B cell (primary cell): ENCODE results near the gene PLA2G4C. TPM values are rescaled to one million over a fixed set of nuclear protein-coding genes. Genes with fewer than 3 reads are reported as not detected.

Experiments
- ATAC-seq: fragments of 200-7000 bp; cut with Tn5 transposase; one replicate; pipeline ENCODE4 v1.10.0; 2021; ENCODE audit warnings: low read depth, mild to moderate bottlenecking, moderate number of reproducible peaks, moderate library complexity
- CTCF ChIA-PET: fragments of 350-600 bp; sonication (Branson Sonifier 250); formaldehyde crosslinking; loops from one replicate; lab custom pipeline; 2021; ENCODE audit warnings: antibody characterized with exemption, inconsistent platforms; lab: Charles Lee
- POLR2A ChIA-PET: fragments of 350-600 bp; sonication (Branson Sonifier 250); formaldehyde crosslinking; loops from one replicate; lab custom pipeline; 2021; ENCODE audit warnings: antibody characterized with exemption; lab: Charles Lee
- DNase-seq: peaks from one replicate; pipeline ENCODE4 v3.0.0; 2013
- H2AFZ ChIP-seq: 2 replicates; pipeline ENCODE4 v1.6.1; 2012; ENCODE audit warnings: mild to moderate bottlenecking, low read depth, low read length; ENCODE audit not compliant: insufficient read depth, poor library complexity, severe bottlenecking
- H3K27ac ChIP-seq, 2 donors: 1 replicate in 1 of 2; 2 replicates in 1 of 2; pipeline ENCODE4 v1.5.1; 2012 to 2013; ENCODE audit warnings: low read length in 2 of 2, mild to moderate bottlenecking in 2 of 2, moderate library complexity in 1 of 2
- H3K27me3 ChIP-seq, 4 experiments: fragments of 200-600 bp in 1 of 4; sonication (generic) in 1 of 4; replicated peaks in 1 of 4; 1 replicate in 2 of 4; 2 replicates in 2 of 4; pipeline versions ENCODE4 v1.6.1 to v1.7.0; 2013 to 2016; ENCODE audit warnings: low read length in 3 of 4, mild to moderate bottlenecking in 2 of 4, mixed read lengths in 1 of 4, moderate library complexity in 1 of 4; ENCODE audit not compliant: insufficient read depth in 4 of 4, control insufficient read depth in 3 of 4; ENCODE audit errors: control extremely low read depth in 1 of 4
- H3K36me3 ChIP-seq, 2 experiments: replicated peaks in 1 of 2; 1 replicate in 1 of 2; 2 replicates in 1 of 2; pipeline versions ENCODE4 v1.6.1 to v1.7.1; 2013; ENCODE audit warnings: low read length in 1 of 2; ENCODE audit not compliant: insufficient read depth in 2 of 2, control insufficient read depth in 1 of 2; ENCODE audit errors: control extremely low read depth in 1 of 2, extremely low read depth in 1 of 2
- H3K4me1 ChIP-seq, 2 donors: fragments of 200-600 bp in 1 of 2; sonication (generic) in 1 of 2; 1 replicate in 1 of 2; 2 replicates in 1 of 2; pipeline versions ENCODE4 v1.5.1 to v1.6.1; 2013 to 2017; ENCODE audit warnings: low read length in 2 of 2; ENCODE audit not compliant: control insufficient read depth in 2 of 2, insufficient read depth in 2 of 2
- H3K4me2 ChIP-seq: replicated peaks from 2 replicates; pipeline ENCODE3; 2012; ENCODE audit warnings: mild to moderate bottlenecking, low read depth, low read length; ENCODE audit not compliant: poor library complexity, severe bottlenecking
- H3K4me3 ChIP-seq, 5 experiments: fragments of 200-600 bp in 1 of 5; sonication (generic) in 1 of 5; 1 replicate in 3 of 5; 2 replicates in 2 of 5; pipeline versions ENCODE4 v1.5.1 to v1.7.0; 2011 to 2016; ENCODE audit warnings: low read length in 4 of 5, mild to moderate bottlenecking in 4 of 5, low read depth in 2 of 5, control low read depth in 1 of 5, moderate library complexity in 1 of 5; ENCODE audit not compliant: insufficient read depth in 1 of 5; ENCODE audit errors: control extremely low read depth in 1 of 5, extremely low read depth in 1 of 5
- H3K79me2 ChIP-seq: fragments of 200-600 bp; sonication (generic); one replicate; pipeline ENCODE4 v1.6.0; 2016; ENCODE audit warnings: low read length; ENCODE audit not compliant: control insufficient read depth, insufficient read depth
- H3K9ac ChIP-seq: fragments of 200-600 bp; sonication (generic); 2 replicates; pipeline ENCODE4 v1.6.1; 2017; ENCODE audit warnings: mild to moderate bottlenecking, low read length, moderate library complexity
- H3K9me3 ChIP-seq, 3 donors: one replicate each; pipeline versions ENCODE4 v1.6.1 to v1.7.1; 2013; ENCODE audit warnings: low read length in 2 of 3; ENCODE audit not compliant: control insufficient read depth in 2 of 3, insufficient read depth in 1 of 3; ENCODE audit errors: control extremely low read depth in 1 of 3
- H4K20me1 ChIP-seq: 2 replicates; pipeline ENCODE4 v1.6.0; 2012; ENCODE audit warnings: mild to moderate bottlenecking, low read length; ENCODE audit not compliant: insufficient read depth, control insufficient read depth, poor library complexity, severe bottlenecking
- H3K27ac Mint-ChIP-seq: one replicate; pipeline ENCODE4 v1.8.0; 2021; ENCODE audit warnings: mixed read lengths
- H3K27me3 Mint-ChIP-seq: one replicate; pipeline ENCODE4 v1.8.0; 2021; ENCODE audit warnings: mixed read lengths
- H3K4me1 Mint-ChIP-seq: one replicate; pipeline ENCODE4 v1.8.0; 2021; ENCODE audit warnings: mixed read lengths
- H3K4me3 Mint-ChIP-seq: one replicate; pipeline ENCODE4 v1.8.0; 2021; ENCODE audit warnings: mixed read lengths
- H3K9me3 Mint-ChIP-seq: one replicate; pipeline ENCODE4 v1.8.0; 2022; ENCODE audit warnings: mixed read lengths; ENCODE audit not compliant: insufficient read depth
- EZH2 ChIP-seq: IDR thresholded peaks from 2 replicates; pipeline ENCODE4 v1.6.1; 2012; ENCODE audit warnings: borderline replicate concordance, low read depth, mild to moderate bottlenecking, moderate library complexity, low read length; ENCODE audit not compliant: insufficient read depth, poor library complexity, severe bottlenecking
- WGBS: methylation state at CpG from one replicate; pipeline ENCODE4 v1.1.5; 2013; ENCODE audit warnings: missing lambda C conversion rate; ENCODE audit not compliant: insufficient coverage; 5-methylcytosine and 5-hydroxymethylcytosine counted together
- intact Hi-C: fragments of 100-400 bp; cut with micrococcal nuclease; formaldehyde crosslinking; loops from one replicate; pipeline ENCODE4 v1.10.0; 2022
- polyA minus RNA-seq: library from RNA; depleted of rRNA, polyadenylated mRNA; stranded (reverse); fragments of >200 nt; gene quantifications from 2 replicates; pipeline ENCODE4 v1.2.3, GENCODE V29; 2012
- polyA plus RNA-seq: library from polyadenylated mRNA; depleted of rRNA; stranded (reverse); fragments of >200 nt; gene quantifications from 2 replicates; pipeline ENCODE4 v1.2.3, GENCODE V29; 2012
- total RNA-seq, 2 donors: library from RNA; stranded (reverse); fragments of 120-200 nt in 1 of 2; gene quantifications; 1 replicate in 1 of 2; 2 replicates in 1 of 2; pipeline versions ENCODE4 v1.2.3 to v1.2.4, GENCODE V29; 2013 to 2022
- TF ChIP-seq, protein P1 (sequence below): fragments of 200-600 bp; IDR thresholded peaks from one replicate; pipeline ENCODE4 v1.8.0; 2022; ENCODE audit warnings: antibody characterized with exemption, mild to moderate bottlenecking

PLA2G4C gene, protein sequence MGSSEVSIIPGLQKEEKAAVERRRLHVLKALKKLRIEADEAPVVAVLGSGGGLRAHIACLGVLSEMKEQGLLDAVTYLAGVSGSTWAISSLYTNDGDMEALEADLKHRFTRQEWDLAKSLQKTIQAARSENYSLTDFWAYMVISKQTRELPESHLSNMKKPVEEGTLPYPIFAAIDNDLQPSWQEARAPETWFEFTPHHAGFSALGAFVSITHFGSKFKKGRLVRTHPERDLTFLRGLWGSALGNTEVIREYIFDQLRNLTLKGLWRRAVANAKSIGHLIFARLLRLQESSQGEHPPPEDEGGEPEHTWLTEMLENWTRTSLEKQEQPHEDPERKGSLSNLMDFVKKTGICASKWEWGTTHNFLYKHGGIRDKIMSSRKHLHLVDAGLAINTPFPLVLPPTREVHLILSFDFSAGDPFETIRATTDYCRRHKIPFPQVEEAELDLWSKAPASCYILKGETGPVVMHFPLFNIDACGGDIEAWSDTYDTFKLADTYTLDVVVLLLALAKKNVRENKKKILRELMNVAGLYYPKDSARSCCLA
- 12.3 and 17.4 TPM in 2 replicates for total RNA-seq
- total RNA-seq (2013) = 9.6 TPM
- polyA plus RNA-seq = 11.1 and 53.0 TPM in 2 replicates
- polyA minus RNA-seq = 16.1 and 102 TPM in 2 replicates

DNA sequence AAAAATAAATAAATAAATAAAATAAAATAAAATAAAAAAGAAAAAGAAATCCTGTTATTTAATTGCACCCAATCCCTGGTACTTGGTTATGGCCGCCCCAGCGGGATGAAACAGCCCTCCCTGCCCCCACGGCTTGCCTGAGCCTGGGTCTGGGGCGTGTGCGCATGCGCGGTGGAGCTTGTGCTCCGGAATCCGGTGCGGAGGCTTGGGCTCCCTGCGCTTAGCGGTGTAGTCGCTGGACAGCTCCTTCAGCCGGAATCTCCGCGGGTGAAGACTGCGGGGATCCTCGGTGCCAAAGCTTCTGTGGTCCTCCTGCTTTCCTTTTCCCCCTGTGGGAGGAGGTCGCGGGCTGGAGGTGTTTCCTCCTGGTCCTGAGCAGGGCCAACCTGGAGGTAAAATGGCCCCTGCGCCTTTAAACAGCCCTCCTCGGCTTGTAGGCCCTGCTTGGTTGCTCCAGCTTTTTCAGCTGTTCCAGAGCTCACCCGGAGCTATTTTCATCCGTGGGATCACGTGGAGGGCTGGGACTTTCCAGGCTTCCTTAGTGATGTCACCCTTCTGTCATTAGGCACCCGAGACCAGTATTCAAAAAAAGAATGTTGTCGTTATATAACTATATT lies at the start of gene PLA2G4C:
TSS of gene PLA2G4C (minus strand) at position 468 of the 617 bp plus-strand sequence. CDS start 4,288 bp downstream, outside the sequence.
- no peaks in the 10 kb centered on the region for H3K9me3 Mint-ChIP-seq
- peaks cover 25 to 27% of the 10 kb centered on the region in 2 donors for H3K4me1 ChIP-seq
- under 1% methylated on average over 21 of the region's 27 CpGs for WGBS
- peaks cover 6% of the 10 kb centered on the region for H4K20me1 ChIP-seq
- ChIA-PET POLR2A (interaction anchor here (0.6 to 1.0 kb wide), 6 partner anchors 37 to 184 kb away, joined by 3 to 4 read pairs (median 3); partner anchors contain the start of genes LIG1 and ZSWIM9), CTCF (interaction anchor here (1.0 to 7.4 kb wide), 8 partner anchors 9 to 889 kb away, joined by 3 to 113 read pairs (median 5); no protein-coding TSS in a partner anchor)
- H3K4me2 ChIP-seq = peak within 1 kb of the TSS; percentile 98
- DNase-seq = peak; percentile 90
- H3K4me3 ChIP-seq = peak within 1 kb of the TSS in 4 of 5 experiments; percentile 47 to 92 (median 83)
- TF ChIP-seq EZH2 = no peak
- peaks cover 16% of the 10 kb centered on the region for H3K4me1 Mint-ChIP-seq
- H3K4me3 Mint-ChIP-seq = peak within 1 kb of the TSS; percentile 87
- ATAC-seq = peak; percentile 78
- H2AFZ ChIP-seq = peak within 1 kb of the TSS; percentile 88
- H3K36me3 ChIP-seq = peaks cover 0 to 4% of the 10 kb centered on the region in 2 experiments
- H3K9ac ChIP-seq = peak within 1 kb of the TSS; percentile 98
- peaks cover 32% of the 10 kb centered on the region for H3K79me2 ChIP-seq
- H3K9me3 ChIP-seq = no peaks in the 10 kb centered on the region
- H3K27ac Mint-ChIP-seq = peak within 1 kb of the TSS; percentile 92
- H3K27me3 Mint-ChIP-seq = no peaks in the 10 kb centered on the region
- no peaks in the 10 kb centered on the region for H3K27me3 ChIP-seq
- peak within 1 kb of the TSS; percentile 74 to 99 for H3K27ac ChIP-seq
- intact Hi-C loops = no loop called here

DNA sequence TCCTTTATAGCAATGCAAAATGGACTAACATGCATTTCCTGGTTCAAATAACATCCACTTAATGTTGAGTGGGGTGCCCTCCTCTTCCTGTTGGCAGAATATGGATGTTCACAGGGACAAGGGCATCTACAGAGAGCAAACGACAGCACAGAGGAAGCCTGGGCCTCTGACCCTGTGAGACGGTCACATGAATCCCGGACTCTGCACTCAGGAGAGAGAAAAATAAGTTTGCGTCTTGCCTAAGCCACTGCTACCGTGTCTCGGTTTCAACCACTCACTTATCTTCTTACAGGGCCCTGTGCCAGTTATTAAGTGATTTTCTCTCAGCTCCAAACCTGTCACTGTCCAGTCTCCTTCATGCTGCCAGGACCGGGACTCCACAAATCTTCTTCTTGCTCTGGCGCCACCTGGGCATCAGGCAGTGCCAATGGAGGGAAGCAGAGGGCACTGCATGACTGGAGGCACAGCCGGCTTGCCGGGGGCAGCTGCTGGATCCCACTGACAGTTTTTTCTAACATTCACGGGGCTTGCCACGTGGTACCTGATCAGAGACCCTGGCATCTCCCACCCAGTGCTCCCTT lies 47.7 kb upstream of the PLA2G4C start:
- H3K4me1 ChIP-seq = no peaks in the 10 kb centered on the region
- TF ChIP-seq, protein P1, sequence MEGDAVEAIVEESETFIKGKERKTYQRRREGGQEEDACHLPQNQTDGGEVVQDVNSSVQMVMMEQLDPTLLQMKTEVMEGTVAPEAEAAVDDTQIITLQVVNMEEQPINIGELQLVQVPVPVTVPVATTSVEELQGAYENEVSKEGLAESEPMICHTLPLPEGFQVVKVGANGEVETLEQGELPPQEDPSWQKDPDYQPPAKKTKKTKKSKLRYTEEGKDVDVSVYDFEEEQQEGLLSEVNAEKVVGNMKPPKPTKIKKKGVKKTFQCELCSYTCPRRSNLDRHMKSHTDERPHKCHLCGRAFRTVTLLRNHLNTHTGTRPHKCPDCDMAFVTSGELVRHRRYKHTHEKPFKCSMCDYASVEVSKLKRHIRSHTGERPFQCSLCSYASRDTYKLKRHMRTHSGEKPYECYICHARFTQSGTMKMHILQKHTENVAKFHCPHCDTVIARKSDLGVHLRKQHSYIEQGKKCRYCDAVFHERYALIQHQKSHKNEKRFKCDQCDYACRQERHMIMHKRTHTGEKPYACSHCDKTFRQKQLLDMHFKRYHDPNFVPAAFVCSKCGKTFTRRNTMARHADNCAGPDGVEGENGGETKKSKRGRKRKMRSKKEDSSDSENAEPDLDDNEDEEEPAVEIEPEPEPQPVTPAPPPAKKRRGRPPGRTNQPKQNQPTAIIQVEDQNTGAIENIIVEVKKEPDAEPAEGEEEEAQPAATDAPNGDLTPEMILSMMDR = no peak
- TF ChIP-seq EZH2 = no peak
- over 99% methylated on average over 11 of the region's 12 CpGs for WGBS
- DNase-seq (no peak), ATAC-seq (no peak)
- no peaks in the 10 kb centered on the region for H3K9me3 ChIP-seq
- H3K9me3 Mint-ChIP-seq = no peaks in the 10 kb centered on the region
- no peak overlapping the region for H3K4me3 ChIP-seq
- H3K27ac Mint-ChIP-seq = no peak overlapping the region
- H3K36me3 ChIP-seq = peaks cover 7 to 37% of the 10 kb centered on the region in 2 experiments
- intact Hi-C loops = no loop called here
- no peaks in the 10 kb centered on the region for H3K4me1 Mint-ChIP-seq
- H3K9ac ChIP-seq = no peak overlapping the region
- no peak overlapping the region for H3K4me2 ChIP-seq
- no peaks in the 10 kb centered on the region for H3K27me3 ChIP-seq
- no peaks in the 10 kb centered on the region for H3K27me3 Mint-ChIP-seq
- CTCF ChIA-PET = interaction anchor here (1.4 kb wide), 1 partner anchor 50 kb away, joined by 5 read pairs; no protein-coding TSS in a partner anchor
- POLR2A ChIA-PET = interaction anchor here (0.6 kb wide), 1 partner anchor 42 kb away, joined by 3 read pairs; no protein-coding TSS in a partner anchor
- H3K4me3 Mint-ChIP-seq = no peak overlapping the region
- no peaks in the 10 kb centered on the region for H4K20me1 ChIP-seq
- no peak overlapping the region for H2AFZ ChIP-seq
- peaks cover 3% of the 10 kb centered on the region for H3K79me2 ChIP-seq
- no peak overlapping the region for H3K27ac ChIP-seq
